ENCODE data around the gene LRRC53. TPM values are rescaled to one million over a fixed set of nuclear protein-coding genes. Genes with fewer than 3 reads are reported as not detected.

LRRC53 gene
- total RNA-seq, 4 donors from 2014 or later: not detected

- Histone ChIP-seq H3K4me3 (no peak overlapping the region), H3K27ac (no peak overlapping the region), H3K36me3 (no peaks in the 10 kb centered on the region), H3K27me3 (no peaks in the 10 kb centered on the region), H3K9me3 (no peaks in the 10 kb centered on the region), H3K4me1 (no peaks in the 10 kb centered on the region)
- WGBS, 2 donors: 0 to 2% methylated on average over 1 of the region's 1 CpG
- TF ChIP-seq CTCF (IDR thresholded peaks at IDR 0.05): no peak
- no peak for TF ChIP-seq POLR2A (IDR thresholded peaks at IDR 0.05)
- no peak for TF ChIP-seq EP300 (IDR thresholded peaks at IDR 0.05)
- no peak for DNase-seq (ENCODE audit: low spot score in 2 of 2)
Measured at GRCh38 chr1:74432325-74432724, 80.1 kb downstream of the LRRC53 start.

GRCh38 chr1:74431531-74431930 lies 80.9 kb downstream of the LRRC53 start:
- H3K36me3 ChIP-seq: no peaks in the 10 kb centered on the region
- H3K27me3 ChIP-seq: no peaks in the 10 kb centered on the region
- WGBS, 2 donors: 89 to 90% methylated on average over 4 of the region's 4 CpGs
- no peak overlapping the region for H3K4me3 ChIP-seq
- no peak overlapping the region for H3K27ac ChIP-seq
- no peak for DNase-seq (ENCODE audit: low spot score in 2 of 2)
- no peaks in the 10 kb centered on the region for H3K9me3 ChIP-seq
- TF ChIP-seq POLR2A (IDR thresholded peaks at IDR 0.05): no peak
- TF ChIP-seq CTCF (IDR thresholded peaks at IDR 0.05): no peak
- no peak for TF ChIP-seq EP300 (IDR thresholded peaks at IDR 0.05)
- no peaks in the 10 kb centered on the region for H3K4me1 ChIP-seq

DNA sequence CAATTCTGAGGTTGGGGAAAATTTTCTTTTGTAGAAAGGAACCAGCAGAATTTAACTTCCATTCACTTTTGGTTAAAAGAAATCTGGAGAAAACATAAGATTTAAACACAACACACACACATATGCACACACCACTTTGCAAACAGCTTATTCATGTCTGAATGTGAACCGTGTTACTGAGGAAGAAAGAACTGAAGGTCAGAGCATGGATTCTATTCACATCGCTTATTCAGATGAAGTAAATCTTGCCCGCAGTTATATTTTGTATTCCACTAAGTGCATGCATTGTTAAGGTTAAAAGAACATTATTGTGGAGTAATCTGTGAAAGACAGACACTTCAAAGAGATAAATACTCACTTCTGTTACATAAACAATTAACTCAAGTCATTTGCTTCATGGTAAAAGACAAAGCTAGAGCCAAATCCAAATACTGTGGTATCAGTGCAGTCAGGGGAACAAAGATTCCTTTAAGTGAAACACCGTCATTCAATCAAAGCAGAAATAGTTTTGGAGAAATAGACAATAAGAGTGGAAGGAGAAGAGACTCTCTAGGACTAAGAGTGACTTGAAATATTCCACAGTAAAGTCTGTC lies 82.0 kb downstream of the LRRC53 start:
- Histone ChIP-seq H3K27ac (no peak overlapping the region), H3K4me3 (no peak overlapping the region), H3K27me3 (no peaks in the 10 kb centered on the region), H3K4me1 (no peaks in the 10 kb centered on the region), H3K9me3 (no peaks in the 10 kb centered on the region), H3K36me3 (no peaks in the 10 kb centered on the region)
- WGBS, 2 donors: 38 to 47% methylated on average over 4 of the region's 4 CpGs
- no peak for DNase-seq (ENCODE audit: low spot score in 2 of 2)
- TF ChIP-seq EP300 (IDR thresholded peaks at IDR 0.05) (no peak), CTCF (IDR thresholded peaks at IDR 0.05) (no peak), POLR2A (IDR thresholded peaks at IDR 0.05) (no peak)

DNA sequence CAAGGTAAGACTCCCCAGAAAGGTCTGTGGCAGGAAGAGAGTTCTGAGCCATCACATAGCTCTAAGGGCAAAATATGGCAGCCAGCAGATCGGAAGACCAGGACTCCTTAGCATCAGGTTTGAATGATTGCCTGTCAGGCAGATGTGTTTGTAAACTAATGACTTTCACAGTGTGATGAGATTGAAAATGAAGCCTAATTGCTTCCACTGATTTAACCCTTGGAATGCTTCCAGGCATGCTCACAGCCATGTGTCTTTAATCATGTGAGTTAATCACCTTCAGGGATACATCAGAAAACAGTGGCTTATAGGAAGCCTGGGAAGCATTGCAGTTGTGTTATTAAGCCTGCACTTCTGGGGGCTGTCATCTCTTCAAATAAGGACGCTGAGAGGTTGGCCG lies 82.8 kb downstream of the LRRC53 start:
- WGBS, 2 donors: 78% methylated on average over 3 of the region's 3 CpGs
- no peak for TF ChIP-seq POLR2A (IDR thresholded peaks at IDR 0.05)
- no peak for TF ChIP-seq CTCF (IDR thresholded peaks at IDR 0.05)
- TF ChIP-seq EP300 (IDR thresholded peaks at IDR 0.05): no peak
- H3K36me3 ChIP-seq: no peaks in the 10 kb centered on the region
- no peaks in the 10 kb centered on the region for H3K27me3 ChIP-seq
- DNase-seq (ENCODE audit: low spot score in 2 of 2): no peak
- no peak overlapping the region for H3K4me3 ChIP-seq
- no peaks in the 10 kb centered on the region for H3K4me1 ChIP-seq
- H3K9me3 ChIP-seq: no peaks in the 10 kb centered on the region
- no peak overlapping the region for H3K27ac ChIP-seq

- Histone ChIP-seq H3K9me3 (no peaks in the 10 kb centered on the region), H3K4me3 (no peak overlapping the region), H3K36me3 (no peaks in the 10 kb centered on the region), H3K4me1 (no peaks in the 10 kb centered on the region), H3K27ac (no peak overlapping the region), H3K27me3 (no peaks in the 10 kb centered on the region)
- TF ChIP-seq CTCF (IDR thresholded peaks at IDR 0.05): no peak
- TF ChIP-seq POLR2A (IDR thresholded peaks at IDR 0.05): no peak
- no peak for TF ChIP-seq EP300 (IDR thresholded peaks at IDR 0.05)
- WGBS, 2 donors: 77 to 84% methylated on average over 1 of the region's 1 CpG
- no peak for DNase-seq (ENCODE audit: low spot score in 2 of 2)
Measured at GRCh38 chr1:74427681-74428080, 84.7 kb downstream of the LRRC53 start.

Data from tibial nerve (tissue), 4 donors.